CD4-positive, CD25-positive, alpha-beta regulatory T cell (primary cell): ENCODE data around the gene COASY. TPM values are rescaled to one million over a fixed set of nuclear protein-coding genes. Genes with fewer than 3 reads are reported as not detected.

Source experiments
- ATAC-seq, 2 donors: fragments of 150-1000 bp; cut with Tn5 transposase; one replicate each; pipeline ENCODE4 v1.10.0; 2021; ENCODE audit warnings: low read depth in 2 of 2, moderate number of reproducible peaks in 2 of 2, moderate library complexity in 1 of 2
- DNase-seq, 3 donors: peaks; one replicate each; pipeline versions ENCODE4 v3.0.0 to v3.0.0-alpha.2; 2012 to 2022; ENCODE audit warnings: mixed read lengths in 1 of 3
- H3K27ac ChIP-seq: one replicate; pipeline ENCODE4 v1.7.0; 2013; ENCODE audit warnings: mild to moderate bottlenecking, low read length; ENCODE audit not compliant: insufficient read depth, poor library complexity, severe bottlenecking
- H3K27me3 ChIP-seq: one replicate; pipeline ENCODE4 v1.7.0; 2013; ENCODE audit warnings: low read length; ENCODE audit not compliant: control insufficient read depth, insufficient read depth
- H3K36me3 ChIP-seq: one replicate; pipeline ENCODE4 v1.7.0; 2013; ENCODE audit warnings: mild to moderate bottlenecking, low read length, moderate library complexity; ENCODE audit not compliant: control insufficient read depth, insufficient read depth
- H3K4me1 ChIP-seq: 2 replicates; pipeline ENCODE4 v1.7.0; 2013; ENCODE audit warnings: mild to moderate bottlenecking, low read length; ENCODE audit not compliant: insufficient read depth, control insufficient read depth, poor library complexity, severe bottlenecking
- H3K4me3 ChIP-seq: one replicate; pipeline ENCODE4 v1.7.0; 2013; ENCODE audit warnings: low read depth, mild to moderate bottlenecking, low read length, moderate library complexity
- H3K9me3 ChIP-seq, 2 experiments: 1 replicate in 1 of 2; 2 replicates in 1 of 2; pipeline ENCODE4 v1.7.0; 2013; ENCODE audit warnings: low read length in 2 of 2, mild to moderate bottlenecking in 1 of 2, moderate library complexity in 1 of 2; ENCODE audit not compliant: control insufficient read depth in 2 of 2
- H3K27ac Mint-ChIP-seq, 3 donors: one replicate each; pipeline ENCODE4 v1.8.0; 2020 to 2022; ENCODE audit warnings: mild to moderate bottlenecking in 3 of 3, mixed read lengths in 3 of 3, moderate library complexity in 2 of 3
- H3K27me3 Mint-ChIP-seq: one replicate; pipeline ENCODE4 v1.8.0; 2022; ENCODE audit warnings: mild to moderate bottlenecking, mixed read lengths
- H3K36me3 Mint-ChIP-seq: one replicate; pipeline ENCODE4 v1.8.0; 2020; ENCODE audit warnings: mixed read lengths
- H3K4me1 Mint-ChIP-seq, 4 donors: one replicate each; pipeline ENCODE4 v1.8.0; 2020 to 2022; ENCODE audit warnings: mixed read lengths in 4 of 4, mild to moderate bottlenecking in 1 of 4
- H3K4me3 Mint-ChIP-seq, 4 donors: one replicate each; pipeline ENCODE4 v1.8.0; 2020 to 2022; ENCODE audit warnings: mild to moderate bottlenecking in 4 of 4, mixed read lengths in 4 of 4, moderate library complexity in 3 of 4
- H3K9me3 Mint-ChIP-seq, 7 donors: one replicate each; pipeline ENCODE4 v1.8.0; 2020 to 2022; ENCODE audit warnings: mixed read lengths in 7 of 7, mild to moderate bottlenecking in 3 of 7, moderate library complexity in 2 of 7
- polyA plus RNA-seq, 4 donors: library from polyadenylated mRNA; unstranded; fragments of 300-500 nt; fragmentation: Illumina TruSeq; gene quantifications; one replicate each; pipeline ENCODE4 v1.2.3, GENCODE V29; 2021
- total RNA-seq: library from RNA; stranded (reverse); gene quantifications from one replicate; pipeline ENCODE4 v1.2.3, GENCODE V29; 2022

The COASY gene
- total and polyA plus RNA-seq, 5 donors from 2014 or later: 41.6 to 56.1 (median 48.7) TPM

DNA sequence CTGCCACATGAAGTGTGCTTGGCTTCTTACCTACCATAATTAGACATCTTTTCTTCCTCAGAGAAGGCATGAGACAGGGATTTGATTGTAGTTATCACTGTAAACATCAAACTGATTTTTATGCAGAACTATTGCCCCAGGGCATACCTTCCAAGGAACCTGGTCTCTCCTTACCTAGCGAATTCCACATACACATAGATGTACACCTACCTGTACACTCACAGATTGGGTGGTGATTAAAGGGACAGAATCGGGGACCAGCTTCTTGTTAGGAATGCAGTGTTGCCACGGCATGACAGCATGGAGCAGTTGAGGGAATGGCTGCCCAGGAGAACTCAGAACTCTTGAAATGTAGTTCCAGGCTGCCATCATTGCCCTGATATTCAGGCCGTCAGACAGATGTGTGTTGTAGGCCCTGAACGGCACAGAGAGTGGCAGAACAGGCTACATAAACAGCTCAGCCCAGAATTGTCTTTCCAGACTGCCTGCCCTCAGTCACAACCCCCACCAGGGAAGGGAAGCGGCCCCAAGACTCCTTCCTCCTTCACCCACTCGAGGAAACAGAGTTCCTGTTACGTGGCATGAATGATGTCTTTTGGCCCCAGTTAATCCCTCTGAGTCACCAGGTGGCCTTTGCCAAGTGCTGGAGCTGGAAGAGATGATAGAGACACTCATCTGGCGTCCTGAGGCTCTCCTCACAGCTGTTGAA lies 43.7 kb upstream of the COASY start:
- ATAC-seq: no peak
- Mint-ChIP-seq H3K36me3 (peaks cover 17% of the 10 kb centered on the region), H3K4me3 (no peak overlapping the region), H3K27ac (no peak overlapping the region), H3K9me3 (no peaks in the 10 kb centered on the region), H3K27me3 (no peaks in the 10 kb centered on the region), H3K4me1 (peaks cover 0 to 9% (median 2%) of the 10 kb centered on the region in 4 donors)
- Histone ChIP-seq H3K9me3 (no peaks in the 10 kb centered on the region), H3K27ac (no peak overlapping the region), H3K4me1 (peaks cover 4% of the 10 kb centered on the region), H3K36me3 (peaks cover 4% of the 10 kb centered on the region), H3K4me3 (no peak overlapping the region), H3K27me3 (no peaks in the 10 kb centered on the region)
- DNase-seq: no peak

DNA sequence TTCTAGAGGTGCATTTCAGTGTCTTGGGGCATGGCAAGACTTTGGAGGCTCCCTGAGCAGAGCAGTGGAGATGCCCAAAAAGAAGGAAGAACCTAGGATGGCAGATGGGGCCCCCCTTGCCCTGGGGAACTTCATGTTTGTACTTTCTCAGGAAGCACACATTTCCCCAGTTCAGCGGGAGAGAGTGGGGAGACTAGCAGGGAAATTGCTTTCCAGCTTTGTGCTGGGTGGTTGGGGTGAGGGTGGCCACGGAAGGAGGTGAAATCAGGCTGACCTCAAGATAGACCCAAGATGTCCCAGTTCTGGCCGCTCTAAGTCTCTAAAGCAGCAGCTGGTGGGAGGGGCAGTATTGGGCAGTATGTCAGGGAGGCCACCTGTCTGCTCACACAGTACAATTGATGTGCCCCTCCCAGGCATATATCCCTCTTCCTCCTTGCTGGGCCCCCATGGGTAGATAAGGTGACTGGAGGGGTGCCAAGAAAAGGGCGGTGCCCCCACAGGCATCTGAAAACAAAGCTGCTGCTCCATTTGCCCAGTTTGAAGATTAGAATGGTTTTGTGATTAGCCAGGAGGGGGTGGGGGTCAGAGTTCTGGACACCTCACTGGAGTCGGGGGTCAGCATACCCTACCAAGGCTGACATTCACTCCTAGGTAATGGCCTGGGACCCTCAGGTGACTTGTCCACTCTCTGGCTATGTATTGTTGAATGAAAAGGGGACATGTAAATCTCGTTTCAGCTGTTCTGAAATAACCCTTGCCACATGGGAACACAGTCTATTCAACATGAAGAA lies 43.0 kb upstream of the COASY start:
- Mint-ChIP-seq H3K27ac (no peak overlapping the region), H3K9me3 (no peaks in the 10 kb centered on the region), H3K4me3 (no peak overlapping the region), H3K27me3 (no peaks in the 10 kb centered on the region), H3K4me1 (peaks cover 0 to 9% (median 2%) of the 10 kb centered on the region in 4 donors), H3K36me3 (peaks cover 20% of the 10 kb centered on the region)
- Histone ChIP-seq H3K9me3 (no peaks in the 10 kb centered on the region), H3K27ac (no peak overlapping the region), H3K36me3 (peaks cover 4% of the 10 kb centered on the region), H3K4me3 (no peak overlapping the region), H3K4me1 (peaks cover 4% of the 10 kb centered on the region), H3K27me3 (no peaks in the 10 kb centered on the region)
- DNase-seq (no peak), ATAC-seq (no peak)

DNA sequence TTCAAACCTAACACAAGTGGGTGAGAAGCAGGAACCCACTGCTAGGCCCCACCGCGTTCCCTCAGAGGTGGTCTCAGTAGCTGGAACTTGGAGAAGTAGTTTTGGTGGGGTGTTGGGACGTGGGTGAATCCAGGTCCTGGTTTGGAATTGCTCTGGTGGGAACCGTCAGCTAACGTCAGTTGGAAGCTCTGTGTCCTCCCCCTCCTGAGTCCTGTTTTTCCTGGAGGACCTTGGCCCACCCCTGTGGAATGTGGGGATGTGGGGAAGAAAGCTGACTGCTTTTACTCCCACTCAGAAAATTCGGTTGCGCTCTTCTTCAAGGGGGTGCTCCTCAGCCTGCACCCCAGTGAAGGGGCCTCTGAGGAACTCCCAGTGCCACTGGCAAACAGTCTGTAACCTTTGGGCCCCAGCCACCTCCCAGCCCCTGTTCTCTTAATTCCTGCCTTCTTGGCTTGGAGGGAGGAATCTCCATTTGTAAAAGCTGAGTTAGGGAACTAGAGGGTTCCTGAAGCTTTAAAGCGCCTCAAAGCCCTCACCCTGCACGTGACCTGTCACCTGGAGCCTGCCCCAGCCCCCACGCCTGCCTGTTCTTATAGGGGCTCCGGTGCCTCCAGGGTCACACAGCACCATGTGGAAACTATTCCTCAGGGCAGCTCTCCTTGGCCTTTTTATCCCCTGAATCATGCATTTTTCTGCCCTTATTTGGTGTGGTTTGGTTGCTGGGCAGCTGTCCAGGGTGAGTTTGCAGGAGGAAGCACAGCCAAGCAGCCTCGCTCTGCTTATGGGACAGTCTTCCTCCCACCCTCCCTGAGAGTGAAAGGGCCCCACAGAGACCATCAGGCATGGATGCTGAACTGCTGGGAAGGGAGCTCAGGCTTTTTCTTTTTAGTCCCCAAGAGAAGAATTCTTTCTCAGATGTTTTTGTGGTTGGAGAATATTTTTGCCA lies 42.1 kb upstream of the COASY start:
- H3K36me3 Mint-ChIP-seq: peaks cover 18% of the 10 kb centered on the region
- DNase-seq (no peak), ATAC-seq (no peak)
- H3K4me1 ChIP-seq: peaks cover 4% of the 10 kb centered on the region
- H3K4me1 Mint-ChIP-seq: peaks cover 0 to 9% (median 5%) of the 10 kb centered on the region in 4 donors
- H3K4me3 ChIP-seq: no peak overlapping the region
- H3K36me3 ChIP-seq: peaks cover 4% of the 10 kb centered on the region
- no peak overlapping the region for H3K27ac Mint-ChIP-seq
- H3K9me3 ChIP-seq: no peaks in the 10 kb centered on the region
- no peak overlapping the region for H3K4me3 Mint-ChIP-seq
- no peak overlapping the region for H3K27ac ChIP-seq
- H3K27me3 ChIP-seq: no peaks in the 10 kb centered on the region
- no peaks in the 10 kb centered on the region for H3K27me3 Mint-ChIP-seq
- no peaks in the 10 kb centered on the region for H3K9me3 Mint-ChIP-seq

DNA sequence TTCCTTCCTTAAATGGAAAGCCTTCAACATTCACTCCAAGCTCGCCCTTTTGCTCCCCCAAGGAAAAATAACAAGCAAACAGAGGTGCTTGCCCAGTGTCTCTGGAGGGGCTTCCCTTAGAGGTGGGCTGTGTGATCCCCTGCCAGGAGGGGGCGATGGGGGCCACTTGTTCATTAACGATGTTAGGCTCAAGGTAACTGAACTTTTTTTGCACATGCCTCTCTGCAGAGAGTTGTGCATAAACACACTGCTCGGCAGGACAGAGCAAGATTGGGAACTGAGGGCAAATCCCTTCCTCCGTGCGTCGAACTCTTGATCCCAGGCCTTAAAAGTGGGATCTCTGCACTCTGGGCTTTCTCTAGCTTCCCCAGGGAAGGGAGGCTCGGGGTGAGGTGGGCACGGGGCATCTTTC lies 41.4 kb upstream of the COASY start:
- H3K36me3 ChIP-seq: peaks cover 4% of the 10 kb centered on the region
- H3K4me3 Mint-ChIP-seq: no peak overlapping the region
- H3K9me3 ChIP-seq: no peaks in the 10 kb centered on the region
- peaks cover 0 to 9% (median 5%) of the 10 kb centered on the region in 4 donors for H3K4me1 Mint-ChIP-seq
- H3K27me3 Mint-ChIP-seq: no peaks in the 10 kb centered on the region
- H3K27ac Mint-ChIP-seq: no peak overlapping the region
- H3K27me3 ChIP-seq: no peaks in the 10 kb centered on the region
- H3K27ac ChIP-seq: no peak overlapping the region
- ATAC-seq (no peak), DNase-seq (peak in 1 of 3 donors; percentile 24)
- no peaks in the 10 kb centered on the region for H3K9me3 Mint-ChIP-seq
- peaks cover 15% of the 10 kb centered on the region for H3K36me3 Mint-ChIP-seq
- H3K4me1 ChIP-seq: peaks cover 4% of the 10 kb centered on the region
- H3K4me3 ChIP-seq: no peak overlapping the region

DNA sequence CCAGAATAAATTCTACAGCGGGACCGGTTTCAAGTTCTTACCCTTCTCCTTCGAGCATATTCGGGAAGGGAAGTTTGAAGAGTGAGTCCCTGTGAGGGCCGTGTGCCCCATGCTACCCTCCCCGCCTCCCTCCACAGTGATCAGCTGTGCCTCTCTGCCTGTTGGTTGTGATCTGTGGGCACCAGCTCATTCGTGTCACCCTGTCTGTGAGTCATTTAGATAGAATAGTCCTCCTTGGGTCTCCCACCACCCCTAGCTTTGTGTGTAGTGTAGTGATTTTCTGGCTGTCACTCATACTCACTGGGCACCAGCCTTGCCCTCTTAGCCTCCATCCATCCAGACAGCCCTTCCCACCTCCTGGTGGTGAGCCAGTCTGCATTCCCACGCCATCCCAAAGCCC lies 40.9 kb upstream of the COASY start:
- H3K9me3 Mint-ChIP-seq: no peaks in the 10 kb centered on the region
- Histone ChIP-seq H3K27me3 (no peaks in the 10 kb centered on the region), H3K4me1 (peaks cover 4% of the 10 kb centered on the region), H3K9me3 (no peaks in the 10 kb centered on the region), H3K36me3 (peaks cover 4% of the 10 kb centered on the region), H3K4me3 (no peak overlapping the region), H3K27ac (no peak overlapping the region)
- no peaks in the 10 kb centered on the region for H3K27me3 Mint-ChIP-seq
- H3K36me3 Mint-ChIP-seq: peaks cover 15% of the 10 kb centered on the region
- no peak overlapping the region for H3K27ac Mint-ChIP-seq
- no peak for ATAC-seq
- peaks cover 0 to 9% (median 5%) of the 10 kb centered on the region in 4 donors for H3K4me1 Mint-ChIP-seq
- DNase-seq: no peak
- H3K4me3 Mint-ChIP-seq: peak overlapping the region in 1 of 4 donors; percentile 32

DNA sequence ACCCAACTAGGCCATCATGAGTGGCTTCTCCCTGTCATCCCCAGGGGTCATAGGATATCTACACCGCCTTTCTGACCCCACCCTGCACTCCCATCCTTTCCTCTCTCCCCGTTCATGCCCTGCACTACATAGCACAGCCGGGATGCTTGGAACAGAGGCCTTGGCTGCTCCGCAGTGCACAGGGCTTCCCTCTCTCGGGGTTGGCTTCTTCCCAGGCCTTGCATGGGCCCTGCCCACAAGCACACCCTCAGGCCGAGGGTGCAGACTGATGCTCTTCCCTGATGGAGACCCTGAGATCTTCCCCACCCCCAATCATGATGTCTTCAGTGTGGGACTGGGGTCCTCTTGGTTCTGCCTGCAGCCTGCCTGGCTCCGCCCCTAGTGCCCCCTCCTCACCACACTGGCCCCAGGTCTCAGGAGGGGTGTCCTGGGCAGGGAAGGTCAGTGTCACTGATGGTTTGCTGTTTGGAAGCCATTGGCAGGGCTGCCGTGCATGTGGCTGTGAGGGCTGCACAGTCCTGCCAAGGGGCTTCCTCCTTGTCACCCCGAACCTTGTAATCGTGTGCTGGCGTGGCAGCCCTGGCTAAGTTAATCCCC lies 40.2 kb upstream of the COASY start:
- Mint-ChIP-seq H3K27me3 (no peaks in the 10 kb centered on the region), H3K36me3 (peaks cover 15% of the 10 kb centered on the region), H3K4me1 (peaks cover 0 to 7% (median 5%) of the 10 kb centered on the region in 4 donors), H3K9me3 (no peaks in the 10 kb centered on the region), H3K4me3 (no peak overlapping the region), H3K27ac (no peak overlapping the region)
- H3K4me3 ChIP-seq: no peak overlapping the region
- H3K27me3 ChIP-seq: no peaks in the 10 kb centered on the region
- H3K9me3 ChIP-seq: no peaks in the 10 kb centered on the region
- peaks cover 4% of the 10 kb centered on the region for H3K4me1 ChIP-seq
- H3K27ac ChIP-seq: no peak overlapping the region
- ATAC-seq (no peak), DNase-seq (no peak)
- H3K36me3 ChIP-seq: peaks cover 4% of the 10 kb centered on the region

DNA sequence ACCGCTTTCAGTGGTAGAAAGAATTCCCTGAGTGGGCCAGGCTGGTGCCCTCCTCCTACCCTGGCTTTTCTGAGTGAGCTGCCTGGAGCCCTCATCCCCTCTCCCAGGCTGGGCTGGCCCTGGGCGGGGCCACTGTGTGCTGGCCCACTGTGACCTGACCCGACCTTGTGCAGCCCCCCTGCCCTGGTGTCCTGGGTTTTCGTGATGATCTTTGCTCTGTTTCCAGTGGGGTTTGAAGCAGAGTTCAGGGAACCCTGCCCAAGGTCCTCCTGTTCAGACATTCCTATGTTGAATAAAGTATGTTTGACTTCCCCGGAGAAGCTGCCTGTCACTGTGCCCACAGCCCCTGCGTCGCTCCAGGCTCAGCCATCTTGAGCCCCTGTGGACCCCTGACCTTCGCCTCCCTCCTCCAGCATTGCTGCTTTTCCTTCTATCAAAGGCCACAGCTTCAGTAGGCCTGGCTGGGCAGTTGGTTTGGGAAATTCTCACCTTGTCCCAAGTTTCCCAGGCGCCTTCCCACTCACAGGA lies 39.6 kb upstream of the COASY start:
- Histone ChIP-seq H3K9me3 (no peaks in the 10 kb centered on the region), H3K4me1 (peaks cover 2% of the 10 kb centered on the region), H3K36me3 (peaks cover 4% of the 10 kb centered on the region), H3K4me3 (no peak overlapping the region), H3K27ac (no peak overlapping the region), H3K27me3 (no peaks in the 10 kb centered on the region)
- H3K36me3 Mint-ChIP-seq: peaks cover 15% of the 10 kb centered on the region
- no peak overlapping the region for H3K4me3 Mint-ChIP-seq
- H3K9me3 Mint-ChIP-seq: no peaks in the 10 kb centered on the region
- ATAC-seq (no peak), DNase-seq (no peak)
- no peak overlapping the region for H3K27ac Mint-ChIP-seq
- peaks cover 0 to 11% (median 7%) of the 10 kb centered on the region in 4 donors for H3K4me1 Mint-ChIP-seq
- no peaks in the 10 kb centered on the region for H3K27me3 Mint-ChIP-seq
